ENCODE results near the gene SNX10.

Gene SNX10

GRCh38 chr7:26372249-26372648 lies 80.6 kb downstream of the SNX10 start:
- peaks cover 3% of the 10 kb centered on the region for H3K4me1 ChIP-seq (ENCODE audit: control insufficient read depth, insufficient read depth, low read length)
- H3K27me3 ChIP-seq (replicated peaks; ENCODE audit: control insufficient read depth, insufficient read depth, low read length), result peaks cover 20% of the 10 kb centered on the region
- H3K9ac ChIP-seq (ENCODE audit: low read length), result no peak overlapping the region
- no peak overlapping the region for H3K4me3 ChIP-seq (ENCODE audit: low read length)
- H3K9me3 ChIP-seq (ENCODE audit: control insufficient read depth, low read length), result no peaks in the 10 kb centered on the region
- no peak for DNase-seq (ENCODE audit: low read depth)
- peaks cover 4% of the 10 kb centered on the region for H3K36me3 ChIP-seq (ENCODE audit: control insufficient read depth, insufficient read depth, low read length, severe bottlenecking)

GRCh38 chr7:26372704-26373103 lies 81.0 kb downstream of the SNX10 start:
- peaks cover 24% of the 10 kb centered on the region for H3K27me3 ChIP-seq (replicated peaks; ENCODE audit: control insufficient read depth, insufficient read depth, low read length)
- peaks cover 3% of the 10 kb centered on the region for H3K4me1 ChIP-seq (ENCODE audit: control insufficient read depth, insufficient read depth, low read length)
- H3K9me3 ChIP-seq (ENCODE audit: control insufficient read depth, low read length), result no peaks in the 10 kb centered on the region
- no peak overlapping the region for H3K9ac ChIP-seq (ENCODE audit: low read length)
- peaks cover 4% of the 10 kb centered on the region for H3K36me3 ChIP-seq (ENCODE audit: control insufficient read depth, insufficient read depth, low read length, severe bottlenecking)
- H3K4me3 ChIP-seq (ENCODE audit: low read length), result no peak overlapping the region
- no peak for DNase-seq (ENCODE audit: low read depth)

- Histone ChIP-seq H3K9me3 (ENCODE audit: control insufficient read depth, low read length) (no peaks in the 10 kb centered on the region), H3K4me1 (ENCODE audit: control insufficient read depth, insufficient read depth, low read length) (peaks cover 3% of the 10 kb centered on the region), H3K9ac (ENCODE audit: low read length) (no peak overlapping the region), H3K27me3 (replicated peaks; ENCODE audit: control insufficient read depth, insufficient read depth, low read length) (peaks cover 41% of the 10 kb centered on the region), H3K4me3 (ENCODE audit: low read length) (no peak overlapping the region), H3K36me3 (ENCODE audit: control insufficient read depth, insufficient read depth, low read length, severe bottlenecking) (peaks cover 4% of the 10 kb centered on the region)
- no peak for DNase-seq (ENCODE audit: low read depth)
Observed at GRCh38 chr7:26374647-26375373, 83.1 kb downstream of the SNX10 start.

DNA sequence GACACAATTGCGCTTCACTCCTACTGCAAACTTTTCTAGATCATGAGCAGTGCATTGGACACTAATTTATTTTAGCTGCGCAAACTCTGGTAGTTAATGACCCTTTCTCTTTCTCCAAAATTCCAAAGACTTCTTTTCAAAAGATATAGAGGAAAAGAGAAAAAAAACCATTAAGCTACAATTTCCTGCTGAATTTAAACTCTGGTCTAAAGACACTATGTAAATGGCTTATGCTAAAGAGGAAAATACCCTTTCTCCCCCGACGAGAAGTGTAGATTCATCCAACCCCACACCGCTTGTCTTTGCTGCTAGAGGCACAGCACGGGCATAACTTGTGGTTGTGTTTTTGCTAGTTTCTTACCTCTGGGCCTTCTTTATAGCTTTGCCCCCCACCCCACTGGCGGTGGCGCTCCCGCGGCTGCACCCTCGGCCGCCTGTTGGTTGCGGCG lies 84.1 kb downstream of the SNX10 start:
- no peak for DNase-seq (ENCODE audit: low read depth)

GRCh38 chr7:26376175-26376917 lies 84.7 kb downstream of the SNX10 start:
- Histone ChIP-seq H3K4me3 (ENCODE audit: low read length) (peak overlapping the region; percentile 75), H3K9ac (ENCODE audit: low read length) (peak overlapping the region; percentile 39), H3K4me1 (ENCODE audit: control insufficient read depth, insufficient read depth, low read length) (peaks cover 3% of the 10 kb centered on the region), H3K36me3 (ENCODE audit: control insufficient read depth, insufficient read depth, low read length, severe bottlenecking) (peaks cover 4% of the 10 kb centered on the region), H3K27me3 (replicated peaks; ENCODE audit: control insufficient read depth, insufficient read depth, low read length) (peaks cover 42% of the 10 kb centered on the region), H3K9me3 (ENCODE audit: control insufficient read depth, low read length) (no peaks in the 10 kb centered on the region)
- DNase-seq (ENCODE audit: low read depth), result no peak

More for the DNA sequence above, 84.1 kb downstream of the SNX10 start:
- H3K9me3 ChIP-seq (ENCODE audit: control insufficient read depth, low read length), result no peaks in the 10 kb centered on the region
- no peak overlapping the region for H3K9ac ChIP-seq (ENCODE audit: low read length)
- peaks cover 42% of the 10 kb centered on the region for H3K27me3 ChIP-seq (replicated peaks; ENCODE audit: control insufficient read depth, insufficient read depth, low read length)
- peak overlapping the region; percentile 75 for H3K4me3 ChIP-seq (ENCODE audit: low read length)
- H3K4me1 ChIP-seq (ENCODE audit: control insufficient read depth, insufficient read depth, low read length), result peaks cover 3% of the 10 kb centered on the region
- peaks cover 4% of the 10 kb centered on the region for H3K36me3 ChIP-seq (ENCODE audit: control insufficient read depth, insufficient read depth, low read length, severe bottlenecking)

- Histone ChIP-seq H3K4me1 (ENCODE audit: control insufficient read depth, insufficient read depth, low read length) (peaks cover 5% of the 10 kb centered on the region), H3K9ac (ENCODE audit: low read length) (no peak overlapping the region), H3K27me3 (replicated peaks; ENCODE audit: control insufficient read depth, insufficient read depth, low read length) (peaks cover 52% of the 10 kb centered on the region), H3K4me3 (ENCODE audit: low read length) (no peak overlapping the region), H3K9me3 (ENCODE audit: control insufficient read depth, low read length) (no peaks in the 10 kb centered on the region), H3K36me3 (ENCODE audit: control insufficient read depth, insufficient read depth, low read length, severe bottlenecking) (no peaks in the 10 kb centered on the region)
- no peak for DNase-seq (ENCODE audit: low read depth)
Observed at GRCh38 chr7:26378016-26378415, 86.4 kb downstream of the SNX10 start.

GRCh38 chr7:26379711-26380110 lies 88.0 kb downstream of the SNX10 start:
- Histone ChIP-seq H3K36me3 (ENCODE audit: control insufficient read depth, insufficient read depth, low read length, severe bottlenecking) (no peaks in the 10 kb centered on the region), H3K27me3 (replicated peaks; ENCODE audit: control insufficient read depth, insufficient read depth, low read length) (peaks cover 62% of the 10 kb centered on the region), H3K9me3 (ENCODE audit: control insufficient read depth, low read length) (no peaks in the 10 kb centered on the region)

DNA sequence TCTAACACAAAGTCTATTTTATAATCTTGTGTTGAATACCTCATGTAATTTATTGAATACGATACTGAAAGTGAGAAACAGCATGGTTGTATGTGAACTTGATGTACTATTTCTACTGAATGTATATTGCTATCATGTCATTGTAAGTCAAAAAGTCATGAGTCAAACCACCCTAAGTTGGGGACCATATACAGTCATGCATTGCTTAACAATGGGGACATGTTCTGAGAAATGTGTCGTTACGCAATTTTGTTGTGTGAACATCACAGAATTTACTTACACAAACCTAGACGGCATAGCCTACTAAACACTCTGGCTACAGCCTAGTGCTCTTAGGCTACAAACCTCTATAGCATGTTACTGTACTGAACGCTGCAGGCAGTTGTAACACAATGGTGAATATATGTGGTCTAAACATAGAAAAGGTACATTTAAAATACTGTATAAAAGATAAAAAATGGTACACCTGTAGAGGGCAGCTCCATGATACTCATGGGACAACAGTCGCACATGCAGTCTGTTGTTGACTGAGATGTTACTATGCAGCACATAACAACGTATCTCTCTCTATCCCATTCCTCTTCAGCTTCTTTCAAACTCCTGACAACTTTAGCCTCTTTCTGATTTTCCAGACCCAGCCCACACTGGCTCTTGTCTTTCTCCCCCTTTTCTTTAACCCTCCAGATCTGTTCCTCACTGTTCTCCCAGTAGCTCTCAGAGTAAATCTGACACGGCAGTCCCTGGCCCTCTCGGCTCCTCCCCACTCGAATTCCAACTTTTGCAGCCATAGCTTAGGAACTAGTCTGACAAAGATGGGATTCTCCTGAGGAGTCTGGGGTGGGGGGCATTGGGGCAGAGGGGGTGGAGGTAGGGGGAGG lies 90.1 kb downstream of the SNX10 start:
- H3K36me3 ChIP-seq (ENCODE audit: control insufficient read depth, insufficient read depth, low read length, severe bottlenecking), result no peaks in the 10 kb centered on the region
- DNase-seq (ENCODE audit: low read depth), result no peak
- H3K9ac ChIP-seq (ENCODE audit: low read length), result no peak overlapping the region
- no peak overlapping the region for H3K4me3 ChIP-seq (ENCODE audit: low read length)
- peaks cover 51% of the 10 kb centered on the region for H3K27me3 ChIP-seq (replicated peaks; ENCODE audit: control insufficient read depth, insufficient read depth, low read length)
- H3K9me3 ChIP-seq (ENCODE audit: control insufficient read depth, low read length), result no peaks in the 10 kb centered on the region
- H3K4me1 ChIP-seq (ENCODE audit: control insufficient read depth, insufficient read depth, low read length), result peaks cover 2% of the 10 kb centered on the region

More at GRCh38 chr7:26379711-26380110, 88.0 kb downstream of the SNX10 start:
- peaks cover 5% of the 10 kb centered on the region for H3K4me1 ChIP-seq (ENCODE audit: control insufficient read depth, insufficient read depth, low read length)
- H3K4me3 ChIP-seq (ENCODE audit: low read length), result no peak overlapping the region
- DNase-seq (ENCODE audit: low read depth), result no peak
- no peak overlapping the region for H3K9ac ChIP-seq (ENCODE audit: low read length)

DNA sequence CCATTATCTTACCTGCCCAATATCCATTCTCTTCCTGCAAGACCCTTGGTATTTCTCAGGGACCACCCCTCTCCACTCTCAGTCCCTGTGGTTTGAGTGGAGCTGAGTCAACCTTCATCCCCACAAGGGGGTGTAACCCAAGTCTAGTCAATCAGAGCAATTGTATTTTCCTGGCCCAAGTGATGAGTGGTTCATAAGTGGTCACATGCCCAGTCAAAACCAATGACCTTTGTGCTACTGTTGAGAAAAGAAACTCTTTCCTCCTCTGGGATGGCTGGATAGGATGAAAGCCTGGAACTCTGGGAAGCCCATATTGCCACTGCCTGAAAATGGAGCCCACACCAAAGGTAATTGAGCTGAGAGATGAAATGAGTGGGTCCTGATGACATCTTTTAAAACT lies 93.6 kb downstream of the SNX10 start:
- no peak for DNase-seq (ENCODE audit: low read depth)
- Histone ChIP-seq H3K36me3 (ENCODE audit: control insufficient read depth, insufficient read depth, low read length, severe bottlenecking) (no peaks in the 10 kb centered on the region), H3K27me3 (replicated peaks; ENCODE audit: control insufficient read depth, insufficient read depth, low read length) (peaks cover 47% of the 10 kb centered on the region), H3K9me3 (ENCODE audit: control insufficient read depth, low read length) (no peaks in the 10 kb centered on the region), H3K4me3 (ENCODE audit: low read length) (no peak overlapping the region), H3K9ac (ENCODE audit: low read length) (no peak overlapping the region), H3K4me1 (ENCODE audit: control insufficient read depth, insufficient read depth, low read length) (peaks cover 2% of the 10 kb centered on the region)

DNA sequence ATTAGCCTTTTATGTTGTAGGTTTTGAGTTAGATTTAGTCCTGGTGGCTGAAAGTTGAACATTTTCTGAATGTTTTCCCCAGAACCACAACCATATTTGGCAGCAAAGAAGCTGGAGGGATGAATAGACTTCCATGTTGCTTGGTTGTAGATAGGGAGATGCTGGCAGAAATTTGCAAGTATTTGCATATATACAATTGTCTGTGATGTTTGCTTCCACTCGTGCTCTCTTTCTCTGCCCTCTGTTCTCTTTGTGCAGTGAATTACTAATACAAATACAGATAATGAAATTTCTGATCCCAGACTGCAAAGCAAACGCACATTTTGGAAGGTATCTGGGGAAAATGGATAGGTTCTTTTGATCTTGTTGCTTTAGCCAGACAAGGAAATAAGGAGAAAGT lies 96.1 kb downstream of the SNX10 start:
- H3K4me1 ChIP-seq (ENCODE audit: control insufficient read depth, insufficient read depth, low read length), result no peaks in the 10 kb centered on the region
- DNase-seq (ENCODE audit: low read depth), result no peak
- H3K4me3 ChIP-seq (ENCODE audit: low read length), result no peak overlapping the region
- H3K9me3 ChIP-seq (ENCODE audit: control insufficient read depth, low read length), result no peaks in the 10 kb centered on the region
- H3K36me3 ChIP-seq (ENCODE audit: control insufficient read depth, insufficient read depth, low read length, severe bottlenecking), result no peaks in the 10 kb centered on the region
- no peak overlapping the region for H3K9ac ChIP-seq (ENCODE audit: low read length)
- H3K27me3 ChIP-seq (replicated peaks; ENCODE audit: control insufficient read depth, insufficient read depth, low read length), result peaks cover 43% of the 10 kb centered on the region

- no peaks in the 10 kb centered on the region for H3K4me1 ChIP-seq (ENCODE audit: control insufficient read depth, insufficient read depth, low read length)
- H3K9ac ChIP-seq (ENCODE audit: low read length), result no peak overlapping the region
- peaks cover 43% of the 10 kb centered on the region for H3K27me3 ChIP-seq (replicated peaks; ENCODE audit: control insufficient read depth, insufficient read depth, low read length)
- H3K36me3 ChIP-seq (ENCODE audit: control insufficient read depth, insufficient read depth, low read length, severe bottlenecking), result no peaks in the 10 kb centered on the region
- H3K9me3 ChIP-seq (ENCODE audit: control insufficient read depth, low read length), result no peaks in the 10 kb centered on the region
- no peak for DNase-seq (ENCODE audit: low read depth)
- H3K4me3 ChIP-seq (ENCODE audit: low read length), result no peak overlapping the region
Observed at GRCh38 chr7:26388256-26388655, 96.6 kb downstream of the SNX10 start.

Measured in adipocyte (in vitro differentiated cells).